HepG2 (cell line): ENCODE results near the gene SERPINF2. TPM values are rescaled to one million over a fixed set of nuclear protein-coding genes. Genes with fewer than 3 reads are reported as not detected.

Experiments
- CCDC6 ChIP-seq: sonication (generic); formaldehyde crosslinking; IDR thresholded peaks from 2 replicates; pipeline ENCODE4 v1.8.1; 2022; ENCODE audit warnings: mild to moderate bottlenecking, missing genetic modification reagents, moderate library complexity
- HNF4G ChIP-seq, 2 experiments: sonication (generic) in 1 of 2; formaldehyde crosslinking in 1 of 2; IDR thresholded peaks; 2 replicates each; pipeline versions ENCODE4 v1.4.0 to v1.6.1; 2011 to 2020; ENCODE audit warnings: borderline replicate concordance in 2 of 2, low read depth in 2 of 2, mild to moderate bottlenecking in 2 of 2, low read length in 1 of 2, missing genetic modification reagents in 1 of 2, moderate library complexity in 1 of 2
- MBNL3 ChIP-seq: fragments of 250-450 bp; sonication (Bioruptor Pico); conservative IDR thresholded peaks from 2 replicates; pipeline ENCODE4 v1.8.0; 2022; ENCODE audit warnings: mild to moderate bottlenecking, inconsistent platforms
- MIER3 ChIP-seq: IDR thresholded peaks from 2 replicates; pipeline ENCODE4 v1.6.1; 2016; ENCODE audit warnings: missing compliant biosample characterization, borderline replicate concordance
- MNT ChIP-seq: fragments of 450-650 bp; IDR thresholded peaks from 2 replicates; pipeline ENCODE4 v1.6.1; 2016
- NBN ChIP-seq: fragments of 450-650 bp; conservative IDR thresholded peaks from 2 replicates; pipeline ENCODE4 v1.6.1; 2017
- NCOR1 ChIP-seq: fragments of 200-600 bp; sonication (generic); IDR thresholded peaks from 2 replicates; pipeline ENCODE4 v1.7.0; 2017; ENCODE audit warnings: antibody characterized with exemption, low read length, borderline replicate concordance
- NFYB ChIP-seq: sonication (generic); formaldehyde crosslinking; IDR thresholded peaks from 2 replicates; pipeline ENCODE4 v1.4.0; 2020; ENCODE audit warnings: missing genetic modification reagents
- NR2F2 ChIP-seq: IDR thresholded peaks from 2 replicates; pipeline ENCODE4 v1.6.1; 2012; ENCODE audit warnings: low read depth, inconsistent platforms, borderline replicate concordance
- RAD51 ChIP-seq: fragments of 450-650 bp; IDR thresholded peaks from 2 replicates; pipeline ENCODE4 v1.6.1; 2016; ENCODE audit warnings: borderline replicate concordance
- RFXANK ChIP-seq: IDR thresholded peaks from 2 replicates; pipeline ENCODE4 v1.6.1; 2016
- ZNF101 ChIP-seq: sonication (generic); formaldehyde crosslinking; IDR thresholded peaks from 2 replicates; pipeline ENCODE4 v1.4.0; 2020; ENCODE audit warnings: mild to moderate bottlenecking, low read depth, missing genetic modification reagents, borderline replicate concordance
- ZNF646 ChIP-seq: sonication (generic); formaldehyde crosslinking; IDR thresholded peaks from 2 replicates; pipeline ENCODE4 v1.9.0; 2021; ENCODE audit warnings: mild to moderate bottlenecking, missing genetic modification reagents
- ZNF879 ChIP-seq: sonication (generic); formaldehyde crosslinking; IDR thresholded peaks from 2 replicates; pipeline ENCODE4 v1.8.1; 2023; ENCODE audit warnings: missing genetic modification reagents
- polyA plus RNA-seq, 8 experiments: library from polyadenylated mRNA; depleted of rRNA in 3 of 8; stranded (reverse) in 7 of 8; unstranded in 1 of 8; fragments of >200 nt; fragmentation: Illumina TruSeq in 4 of 8; extraction: Trizol in 4 of 8; gene quantifications; 2 replicates each; pipeline versions ENCODE4 v1.2.1 to v1.2.3, GENCODE V29; 2011 to 2016; ENCODE audit warnings: low read depth in 4 of 8, missing spikeins in 1 of 8, mixed read lengths in 1 of 8; ENCODE audit not compliant: insufficient read depth in 1 of 8
- total RNA-seq, 5 experiments: library from RNA; depleted of rRNA; stranded (reverse); fragments of >200 nt; fragmentation: Illumina TruSeq; extraction: Trizol; gene quantifications; 2 replicates each; pipeline ENCODE4 v1.2.3, GENCODE V29; 2016; ENCODE audit warnings: low read depth in 1 of 5
- TF ChIP-seq, protein P1 (sequence below): sonication (generic); formaldehyde crosslinking; IDR thresholded peaks from 2 replicates; pipeline ENCODE4 v1.4.0; 2020; ENCODE audit warnings: mild to moderate bottlenecking, missing genetic modification reagents
- TF ChIP-seq, protein P2 (sequence below): sonication (generic); formaldehyde crosslinking; IDR thresholded peaks from 2 replicates; pipeline ENCODE4 v1.4.0; 2020; ENCODE audit warnings: missing genetic modification reagents, borderline replicate concordance

The SERPINF2 gene
- total and polyA plus RNA-seq, 2 of the 13 experiments (the other 11 are each of a cell fraction or from before 2014, with no cell fraction given), result 309 to 548 TPM

DNA sequence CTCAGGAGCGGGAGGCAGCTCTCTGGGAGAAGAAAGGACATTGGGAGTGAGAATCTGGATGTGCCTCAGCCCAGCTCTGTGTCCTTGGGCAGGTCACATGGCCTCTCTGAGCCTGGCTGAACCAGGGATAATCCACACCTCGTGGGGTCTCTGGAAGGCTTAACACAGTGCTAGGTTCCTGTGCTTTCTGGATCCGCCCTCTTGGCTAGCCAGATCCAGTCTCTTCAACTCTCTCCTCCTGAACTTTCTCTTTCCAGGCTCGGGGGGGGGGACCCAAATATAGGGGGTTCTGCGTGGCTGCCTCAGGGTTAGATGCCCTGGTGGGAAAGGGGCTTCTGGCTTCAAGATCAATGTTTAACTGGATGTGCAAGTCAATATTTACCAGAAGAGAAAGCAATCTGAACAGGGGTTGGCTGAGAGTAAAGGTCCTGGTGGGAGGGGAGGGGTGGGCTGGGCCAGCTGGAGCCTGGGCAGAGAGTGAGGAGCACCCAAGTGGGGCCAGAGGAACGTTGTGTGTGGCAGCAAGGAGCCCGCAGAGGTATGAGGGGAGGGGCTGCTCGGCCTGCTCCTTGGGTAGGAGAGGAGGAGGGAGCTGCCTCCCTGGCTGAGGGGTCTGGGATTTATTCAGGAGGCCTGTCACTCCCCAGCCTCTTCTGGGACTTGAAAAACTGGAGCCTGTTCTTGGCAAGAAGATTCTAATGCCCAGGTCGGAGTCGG is at the start of gene SERPINF2 (continued):
- TF ChIP-seq MIER3 (CRISPR knock-in tag) (no peak; the same call in 1 of the 2 replicates), NCOR1 (peak; percentile 69; the same call in 1 of the 2 replicates), RFXANK (CRISPR knock-in tag) (no peak), CCDC6 (CRISPR knock-in tag) (no peak), NBN (no peak), ZNF101 (CRISPR knock-in tag) (no peak), NR2F2 (peak; percentile 80; the same call in 1 of the 2 replicates), MNT (no peak), NFYB (CRISPR knock-in tag) (no peak; the same call in 1 of the 2 replicates), HNF4G (IDR thresholded peaks at IDR 0.05; ENCODE audit: borderline replicate concordance, low read depth, low read length) (peak; percentile 72; the same call in 1 of the 2 replicates), HNF4G (CRISPR knock-in tag; IDR thresholded peaks at IDR 0.05; ENCODE audit: borderline replicate concordance, low read depth) (peak; percentile 38; the same call in 1 of the 2 replicates), MBNL3 (CRISPR knock-in tag) (no peak), ZNF646 (CRISPR knock-in tag) (no peak), ZNF879 (no peak), RAD51 (no peak)
- TF ChIP-seq, protein P1, sequence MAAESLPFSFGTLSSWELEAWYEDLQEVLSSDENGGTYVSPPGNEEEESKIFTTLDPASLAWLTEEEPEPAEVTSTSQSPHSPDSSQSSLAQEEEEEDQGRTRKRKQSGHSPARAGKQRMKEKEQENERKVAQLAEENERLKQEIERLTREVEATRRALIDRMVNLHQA (CRISPR knock-in tag), result no peak
- TF ChIP-seq, protein P2, sequence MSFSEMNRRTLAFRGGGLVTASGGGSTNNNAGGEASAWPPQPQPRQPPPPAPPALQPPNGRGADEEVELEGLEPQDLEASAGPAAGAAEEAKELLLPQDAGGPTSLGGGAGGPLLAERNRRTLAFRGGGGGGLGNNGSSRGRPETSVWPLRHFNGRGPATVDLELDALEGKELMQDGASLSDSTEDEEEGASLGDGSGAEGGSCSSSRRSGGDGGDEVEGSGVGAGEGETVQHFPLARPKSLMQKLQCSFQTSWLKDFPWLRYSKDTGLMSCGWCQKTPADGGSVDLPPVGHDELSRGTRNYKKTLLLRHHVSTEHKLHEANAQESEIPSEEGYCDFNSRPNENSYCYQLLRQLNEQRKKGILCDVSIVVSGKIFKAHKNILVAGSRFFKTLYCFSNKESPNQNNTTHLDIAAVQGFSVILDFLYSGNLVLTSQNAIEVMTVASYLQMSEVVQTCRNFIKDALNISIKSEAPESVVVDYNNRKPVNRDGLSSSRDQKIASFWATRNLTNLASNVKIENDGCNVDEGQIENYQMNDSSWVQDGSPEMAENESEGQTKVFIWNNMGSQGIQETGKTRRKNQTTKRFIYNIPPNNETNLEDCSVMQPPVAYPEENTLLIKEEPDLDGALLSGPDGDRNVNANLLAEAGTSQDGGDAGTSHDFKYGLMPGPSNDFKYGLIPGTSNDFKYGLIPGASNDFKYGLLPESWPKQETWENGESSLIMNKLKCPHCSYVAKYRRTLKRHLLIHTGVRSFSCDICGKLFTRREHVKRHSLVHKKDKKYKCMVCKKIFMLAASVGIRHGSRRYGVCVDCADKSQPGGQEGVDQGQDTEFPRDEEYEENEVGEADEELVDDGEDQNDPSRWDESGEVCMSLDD (CRISPR knock-in tag), result peak; percentile 82; the same call in 1 of the 2 replicates
